Anterior cingulate cortex (tissue), 58 donors: ENCODE measurements around the gene SLC25A12.
"Not testable (repeated sequence)": the region's sequence is repeated elsewhere in the genome, so short reads cannot be mapped to it uniquely, and the experiment has no call there.

ENCODE experiments used
- DNase-seq, 58 donors: peaks; one replicate each; lab custom pipeline; 2025; lab: John Stamatoyannopoulos, UW

Gene SLC25A12

GRCh38 chr2:171832489-171832888 is 61.6 kb downstream of the SLC25A12 start:
- no peak for DNase-seq

GRCh38 chr2:171830039-171830438 is 64.0 kb downstream of the SLC25A12 start:
- no peak for DNase-seq

- DNase-seq = no peak
Measured at GRCh38 chr2:171824086-171824485, 70.0 kb downstream of the SLC25A12 start.

GRCh38 chr2:171822525-171823322 is 71.3 kb downstream of the SLC25A12 start:
- DNase-seq = no peak

- DNase-seq = no peak
Measured at GRCh38 chr2:171819453-171819852, 74.6 kb downstream of the SLC25A12 start.

GRCh38 chr2:171814883-171815282 is 79.2 kb downstream of the SLC25A12 start:
- peak in 1 of 58 donors; percentile 50 for DNase-seq

GRCh38 chr2:171814174-171814573 is 79.9 kb downstream of the SLC25A12 start:
- DNase-seq = no peak

GRCh38 chr2:171813729-171814128 is 80.3 kb downstream of the SLC25A12 start:
- DNase-seq = no peak

GRCh38 chr2:171813126-171813525 is 80.9 kb downstream of the SLC25A12 start:
- no peak for DNase-seq

GRCh38 chr2:171811245-171811628 is 82.8 kb downstream of the SLC25A12 start:
- DNase-seq = no peak

- DNase-seq = no peak
Measured at GRCh38 chr2:171810422-171811244, 83.4 kb downstream of the SLC25A12 start.

- not testable (repeated sequence) for DNase-seq
Measured at GRCh38 chr2:171808885-171809284, 85.2 kb downstream of the SLC25A12 start.

- no peak for DNase-seq
Measured at GRCh38 chr2:171807831-171808393, 86.1 kb downstream of the SLC25A12 start.

GRCh38 chr2:171807119-171807518 is 86.9 kb downstream of the SLC25A12 start:
- no peak for DNase-seq

GRCh38 chr2:171804456-171804855 is 89.6 kb downstream of the SLC25A12 start:
- DNase-seq = no peak

GRCh38 chr2:171803757-171804156 is 90.3 kb downstream of the SLC25A12 start:
- no peak for DNase-seq

GRCh38 chr2:171800639-171801038 is 93.4 kb downstream of the SLC25A12 start:
- no peak for DNase-seq

- DNase-seq = peak in 2 of 58 donors; percentile 4 to 12
Measured at GRCh38 chr2:171798156-171798820, 95.8 kb downstream of the SLC25A12 start.

- DNase-seq = no peak
Measured at GRCh38 chr2:171794918-171795317, 99.1 kb downstream of the SLC25A12 start.
